PC-9 (cell line): Measurements from ENCODE around the gene LYST. TPM values are rescaled to one million over a fixed set of nuclear protein-coding genes. Genes with fewer than 3 reads are reported as not detected.

ENCODE experiments used
- BruUV-seq: library from RNA; stranded (reverse); fragments of 400-500 nt; replicated peaks from 2 replicates; lab custom pipeline; 2021; lab: Mats Ljungman, UMichigan
- CTCF ChIA-PET: fragments of 300-600 bp; sonication (Branson Sonifier 250); formaldehyde crosslinking; loops from one replicate; lab custom pipeline; 2022; ENCODE audit warnings: antibody characterized with exemption; lab: Charles Lee
- POLR2A ChIA-PET: fragments of 300-600 bp; sonication (Branson Sonifier 250); formaldehyde crosslinking; loops from one replicate; lab custom pipeline; 2022; ENCODE audit warnings: antibody characterized with exemption; ENCODE audit not compliant: unreplicated experiment; lab: Charles Lee
- DNase-seq, 2 experiments: peaks; one replicate each; pipeline versions ENCODE4 v3.0.0 to v3.0.0-alpha.2; 2015 to 2022; ENCODE audit warnings: mixed read lengths in 1 of 2
- H2AFZ ChIP-seq: fragments of 200-600 bp; sonication (generic); 2 replicates; pipeline ENCODE4 v1.8.1; 2017; ENCODE audit warnings: antibody characterized with exemption
- H3F3A ChIP-seq: fragments of 200-600 bp; sonication (generic); 2 replicates; pipeline ENCODE4 v1.8.1; 2017; ENCODE audit warnings: antibody characterized with exemption, mild to moderate bottlenecking, low read depth; ENCODE audit not compliant: insufficient read depth
- H3K27ac ChIP-seq: fragments of 200-600 bp; sonication (generic); 2 replicates; pipeline ENCODE4 v1.6.1; 2016; ENCODE audit warnings: mixed run types
- H3K27me3 ChIP-seq: fragments of 200-600 bp; sonication (generic); 2 replicates; pipeline ENCODE4 v1.6.1; 2016; ENCODE audit warnings: low read depth, mixed run types; ENCODE audit not compliant: insufficient read depth
- H3K36me3 ChIP-seq: fragments of 200-600 bp; sonication (generic); 2 replicates; pipeline ENCODE4 v1.6.1; 2016; ENCODE audit warnings: low read depth, mixed run types
- H3K4me1 ChIP-seq: fragments of 200-600 bp; sonication (generic); replicated peaks from 2 replicates; pipeline ENCODE4 v1.6.1; 2016; ENCODE audit warnings: mixed run types; ENCODE audit not compliant: insufficient read depth
- H3K4me2 ChIP-seq: fragments of 200-600 bp; sonication (generic); 2 replicates; pipeline ENCODE4 v1.6.1; 2017; ENCODE audit warnings: mixed run types
- H3K4me3 ChIP-seq: fragments of 200-600 bp; sonication (generic); 2 replicates; pipeline ENCODE4 v1.6.1; 2016; ENCODE audit warnings: mixed run types
- H3K79me2 ChIP-seq: fragments of 200-600 bp; sonication (generic); 2 replicates; pipeline ENCODE4 v1.6.1; 2017; ENCODE audit warnings: low read depth, mixed run types
- H3K9me2 ChIP-seq: fragments of 200-600 bp; sonication (generic); 2 replicates; pipeline ENCODE4 v1.8.1; 2017; ENCODE audit warnings: mild to moderate bottlenecking; ENCODE audit not compliant: insufficient read depth
- H3K9me3 ChIP-seq: fragments of 200-600 bp; sonication (generic); 2 replicates; pipeline ENCODE4 v1.8.1; 2016; ENCODE audit warnings: low read depth; ENCODE audit not compliant: insufficient read depth
- H4K20me1 ChIP-seq: fragments of 200-600 bp; sonication (generic); 2 replicates; pipeline ENCODE4 v1.8.1; 2017; ENCODE audit not compliant: insufficient read depth
- EZH2 ChIP-seq: fragments of 200-600 bp; sonication (generic); IDR thresholded peaks from 2 replicates; pipeline ENCODE4 v1.8.0; 2017; ENCODE audit warnings: antibody characterized with exemption, low read depth
- intact Hi-C: fragments of 100-400 bp; cut with micrococcal nuclease; formaldehyde crosslinking; loops from one replicate; pipeline ENCODE4 v1.10.0; 2022; ENCODE audit not compliant: unreplicated experiment
- total RNA-seq: library from RNA; stranded (reverse); gene quantifications from 2 replicates; pipeline ENCODE4 v1.2.3, GENCODE V29; 2021
- TF ChIP-seq, protein P1 (sequence below): fragments of 200-600 bp; sonication (generic); conservative IDR thresholded peaks from 2 replicates; pipeline ENCODE4 v1.6.1; 2017; ENCODE audit warnings: mixed run types, antibody characterized with exemption, mild to moderate bottlenecking, moderate library complexity

LYST gene
- total RNA-seq, 1 experiment from 2014 or later: 14.1 TPM

GRCh38 chr1:235892734-235893413 lies 26.2 kb upstream of the LYST start:
- Histone ChIP-seq H3K4me3 (no peak overlapping the region), H3K79me2 (no peaks in the 10 kb centered on the region), H3K9me3 (no peaks in the 10 kb centered on the region; the same call in 1 of the 2 replicates), H3F3A (0 out of 2 replicates have a peak, but pooled peaks cover 4% of the 10 kb centered on the region), H3K27me3 (no peaks in the 10 kb centered on the region), H4K20me1 (no peaks in the 10 kb centered on the region), H2AFZ (no peak overlapping the region), H3K4me2 (no peak overlapping the region), H3K36me3 (no peaks in the 10 kb centered on the region), H3K27ac (no peak overlapping the region), H3K9me2 (no peaks in the 10 kb centered on the region), H3K4me1 (peaks cover 15% of the 10 kb centered on the region)
- DNase-seq: no peak
- TF ChIP-seq, protein P1, sequence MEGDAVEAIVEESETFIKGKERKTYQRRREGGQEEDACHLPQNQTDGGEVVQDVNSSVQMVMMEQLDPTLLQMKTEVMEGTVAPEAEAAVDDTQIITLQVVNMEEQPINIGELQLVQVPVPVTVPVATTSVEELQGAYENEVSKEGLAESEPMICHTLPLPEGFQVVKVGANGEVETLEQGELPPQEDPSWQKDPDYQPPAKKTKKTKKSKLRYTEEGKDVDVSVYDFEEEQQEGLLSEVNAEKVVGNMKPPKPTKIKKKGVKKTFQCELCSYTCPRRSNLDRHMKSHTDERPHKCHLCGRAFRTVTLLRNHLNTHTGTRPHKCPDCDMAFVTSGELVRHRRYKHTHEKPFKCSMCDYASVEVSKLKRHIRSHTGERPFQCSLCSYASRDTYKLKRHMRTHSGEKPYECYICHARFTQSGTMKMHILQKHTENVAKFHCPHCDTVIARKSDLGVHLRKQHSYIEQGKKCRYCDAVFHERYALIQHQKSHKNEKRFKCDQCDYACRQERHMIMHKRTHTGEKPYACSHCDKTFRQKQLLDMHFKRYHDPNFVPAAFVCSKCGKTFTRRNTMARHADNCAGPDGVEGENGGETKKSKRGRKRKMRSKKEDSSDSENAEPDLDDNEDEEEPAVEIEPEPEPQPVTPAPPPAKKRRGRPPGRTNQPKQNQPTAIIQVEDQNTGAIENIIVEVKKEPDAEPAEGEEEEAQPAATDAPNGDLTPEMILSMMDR: no peak
- TF ChIP-seq EZH2: no peak
- BruUV-seq: no TSS peak
- intact Hi-C loops: no loop called here
- ChIA-PET CTCF (no interaction called here), POLR2A (interaction anchor here (0.7 kb wide), 1 partner anchor 388 kb away, joined by 8 read pairs; no protein-coding TSS in a partner anchor)

DNA sequence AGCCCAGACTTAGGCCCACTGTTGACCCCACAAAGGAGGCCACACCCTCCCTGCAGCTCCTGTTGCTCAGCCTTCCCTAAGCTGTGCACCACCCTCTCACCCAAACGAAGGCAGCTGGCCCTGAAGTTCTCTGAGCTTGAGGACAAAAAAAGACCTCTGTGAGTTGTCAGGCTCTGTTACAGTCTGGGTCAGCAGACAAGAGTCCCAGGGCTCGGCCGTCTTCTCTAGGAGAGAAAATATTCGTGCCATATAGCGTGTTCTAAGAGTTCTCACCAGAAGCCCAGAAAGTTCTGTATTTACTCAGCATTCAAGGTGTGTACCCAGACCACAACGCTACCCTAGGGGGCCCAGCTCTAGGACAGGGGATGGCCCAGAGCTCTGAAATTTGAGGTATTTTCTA lies 25.5 kb upstream of the LYST start:
- no peak overlapping the region for H3K27ac ChIP-seq

DNA sequence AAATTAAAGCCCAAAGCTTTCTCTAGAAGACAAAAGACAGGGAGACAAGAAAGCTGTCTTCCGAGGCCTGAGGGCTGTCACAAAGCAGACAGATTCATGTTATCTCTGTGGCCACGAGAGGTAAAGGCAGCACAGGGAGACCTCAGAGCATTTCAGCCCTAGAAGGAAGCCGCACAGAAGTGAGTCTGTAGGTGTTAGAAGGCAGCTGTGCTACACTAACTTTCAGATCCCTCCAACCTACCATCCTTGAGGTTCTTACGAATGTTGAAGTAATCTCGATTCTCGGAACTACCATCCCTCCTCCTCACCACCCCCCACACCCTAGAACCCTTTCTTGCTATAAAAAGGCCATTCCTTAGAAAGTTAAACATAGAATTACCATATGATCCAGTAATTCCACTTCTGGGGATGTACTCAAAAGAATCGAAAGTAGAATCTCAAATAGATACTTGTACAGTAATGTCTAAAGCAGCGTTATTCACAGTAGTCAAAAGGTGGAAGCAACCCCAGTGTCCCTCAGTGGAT lies 21.5 kb upstream of the LYST start:
- Histone ChIP-seq H3K27ac (no peak overlapping the region), H3K79me2 (no peaks in the 10 kb centered on the region), H3K9me2 (no peaks in the 10 kb centered on the region), H3K4me3 (no peak overlapping the region), H3K9me3 (no peaks in the 10 kb centered on the region), H3K27me3 (no peaks in the 10 kb centered on the region), H4K20me1 (no peaks in the 10 kb centered on the region), H3K4me1 (peaks cover 12% of the 10 kb centered on the region), H2AFZ (no peak overlapping the region), H3F3A (peaks cover 12% of the 10 kb centered on the region; the same call in 1 of the 2 replicates), H3K36me3 (no peaks in the 10 kb centered on the region), H3K4me2 (no peak overlapping the region)
- TF ChIP-seq, protein P1: no peak
- no peak for TF ChIP-seq EZH2
- BruUV-seq: no TSS peak
- ChIA-PET CTCF (no interaction called here), POLR2A (no interaction called here)
- no peak for DNase-seq
- intact Hi-C loops: no loop called here

More for the DNA sequence above, 25.5 kb upstream of the LYST start:
- ChIA-PET CTCF (no interaction called here), POLR2A (no interaction called here)
- Histone ChIP-seq H3K4me3 (no peak overlapping the region), H3K79me2 (no peaks in the 10 kb centered on the region), H3K9me2 (no peaks in the 10 kb centered on the region), H3F3A (0 out of 2 replicates have a peak, but pooled peaks cover 4% of the 10 kb centered on the region), H3K9me3 (no peaks in the 10 kb centered on the region), H3K4me1 (peaks cover 15% of the 10 kb centered on the region), H3K36me3 (no peaks in the 10 kb centered on the region), H3K4me2 (no peak overlapping the region), H3K27me3 (no peaks in the 10 kb centered on the region), H2AFZ (no peak overlapping the region), H4K20me1 (no peaks in the 10 kb centered on the region)
- TF ChIP-seq, protein P1: no peak
- no peak for TF ChIP-seq EZH2
- no TSS peak for BruUV-seq
- no peak for DNase-seq
- intact Hi-C loops: no loop called here
